Measurements from ENCODE around the gene GSTT4.

DNA sequence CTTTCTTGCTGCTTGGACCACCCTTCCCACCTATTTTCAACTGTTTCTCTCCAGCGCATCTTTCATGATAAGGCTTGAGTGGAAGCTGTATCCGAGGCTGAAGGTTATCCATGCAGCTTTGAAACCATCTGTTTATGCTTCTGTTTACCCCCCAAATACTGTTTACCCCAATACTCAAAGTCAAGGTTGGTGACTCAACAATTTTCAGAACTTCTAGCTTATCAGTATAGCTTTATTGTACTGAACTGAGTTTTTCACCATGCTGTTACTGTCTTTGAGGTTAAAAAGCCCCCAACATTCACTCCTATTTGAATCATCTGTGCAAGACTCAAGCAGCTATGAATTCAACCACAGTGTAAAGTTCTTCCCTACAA, 4.8 kb upstream of the GSTT4 start:
- TF ChIP-seq, protein P1, sequence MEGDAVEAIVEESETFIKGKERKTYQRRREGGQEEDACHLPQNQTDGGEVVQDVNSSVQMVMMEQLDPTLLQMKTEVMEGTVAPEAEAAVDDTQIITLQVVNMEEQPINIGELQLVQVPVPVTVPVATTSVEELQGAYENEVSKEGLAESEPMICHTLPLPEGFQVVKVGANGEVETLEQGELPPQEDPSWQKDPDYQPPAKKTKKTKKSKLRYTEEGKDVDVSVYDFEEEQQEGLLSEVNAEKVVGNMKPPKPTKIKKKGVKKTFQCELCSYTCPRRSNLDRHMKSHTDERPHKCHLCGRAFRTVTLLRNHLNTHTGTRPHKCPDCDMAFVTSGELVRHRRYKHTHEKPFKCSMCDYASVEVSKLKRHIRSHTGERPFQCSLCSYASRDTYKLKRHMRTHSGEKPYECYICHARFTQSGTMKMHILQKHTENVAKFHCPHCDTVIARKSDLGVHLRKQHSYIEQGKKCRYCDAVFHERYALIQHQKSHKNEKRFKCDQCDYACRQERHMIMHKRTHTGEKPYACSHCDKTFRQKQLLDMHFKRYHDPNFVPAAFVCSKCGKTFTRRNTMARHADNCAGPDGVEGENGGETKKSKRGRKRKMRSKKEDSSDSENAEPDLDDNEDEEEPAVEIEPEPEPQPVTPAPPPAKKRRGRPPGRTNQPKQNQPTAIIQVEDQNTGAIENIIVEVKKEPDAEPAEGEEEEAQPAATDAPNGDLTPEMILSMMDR (IDR thresholded peaks at IDR 0.05; ENCODE audit: borderline replicate concordance, extremely low read depth, low read length, poor library complexity, severe bottlenecking): no peak
- no peak for TF ChIP-seq EZH2 (IDR thresholded peaks at IDR 0.05; ENCODE audit: borderline replicate concordance, low read depth, low read length, severe bottlenecking)
